Embryonic facial prominence (tissue), 1 donor: ENCODE data around the gene CLEC11A.
"Not testable (repeated sequence)": the region's sequence is repeated elsewhere in the genome, so short reads cannot be mapped to it uniquely, and the experiment has no call there.

Experiments used
- DNase-seq: peaks from one replicate; pipeline ENCODE4 v3.0.0-alpha.2; 2016; ENCODE audit errors: extremely low spot score

The CLEC11A gene

GRCh38 chr19:50756244-50756643 lies 33.1 kb downstream of the CLEC11A start:
- not testable (repeated sequence) for DNase-seq

GRCh38 chr19:50757624-50758023 lies 34.5 kb downstream of the CLEC11A start:
- DNase-seq = not testable (repeated sequence)

GRCh38 chr19:50759076-50759475 lies 35.9 kb downstream of the CLEC11A start:
- not testable (repeated sequence) for DNase-seq

- DNase-seq = no peak
Measured at GRCh38 chr19:50759886-50760285, 36.7 kb downstream of the CLEC11A start.

- DNase-seq = not testable (repeated sequence)
Measured at GRCh38 chr19:50761501-50761900, 38.3 kb downstream of the CLEC11A start.

GRCh38 chr19:50763521-50763920 lies 40.4 kb downstream of the CLEC11A start:
- DNase-seq = not testable (repeated sequence)

- no peak for DNase-seq
Measured at GRCh38 chr19:50764409-50764808, 41.2 kb downstream of the CLEC11A start.

- DNase-seq = not testable (repeated sequence)
Measured at GRCh38 chr19:50766746-50767145, 43.6 kb downstream of the CLEC11A start.

- not testable (repeated sequence) for DNase-seq
Measured at GRCh38 chr19:50767263-50767662, 44.1 kb downstream of the CLEC11A start.

- no peak for DNase-seq
Measured at GRCh38 chr19:50768277-50768676, 45.1 kb downstream of the CLEC11A start.

- DNase-seq = not testable (repeated sequence)
Measured at GRCh38 chr19:50770164-50770563, 47.0 kb downstream of the CLEC11A start, which contains the start of gene GPR32. Gene GPR32 (plus strand): TSS chr19:50770464. CDS start chr19:50770601, 137 bp downstream.

- DNase-seq = no peak
Measured at GRCh38 chr19:50770888-50771287, 47.7 kb downstream of the CLEC11A start.

- no peak for DNase-seq
Measured at GRCh38 chr19:50772476-50772875, 49.3 kb downstream of the CLEC11A start.

- DNase-seq = not testable (repeated sequence)
Measured at GRCh38 chr19:50772912-50773311, 49.7 kb downstream of the CLEC11A start.

- not testable (repeated sequence) for DNase-seq
Measured at GRCh38 chr19:50773454-50773853, 50.3 kb downstream of the CLEC11A start.
